Epithelial cell of umbilical artery (primary cell): ENCODE measurements around the gene OLFM2. TPM values are rescaled to one million over a fixed set of nuclear protein-coding genes. Genes with fewer than 3 reads are reported as not detected.

ENCODE experiments used
- total RNA-seq: library from RNA; depleted of rRNA; stranded (reverse); fragments of >200 nt; gene quantifications from 2 replicates; pipeline ENCODE4 v1.2.3, GENCODE V29; 2014

The OLFM2 gene
- total RNA-seq = 0.46 and 5.2 TPM in 2 replicates

GRCh38 chr19:9936326-9937000 is at the start of gene OLFM2:
TSS of gene OLFM2 (minus strand) at chr19:9936515. CDS start at chr19:9936366, 149 bp downstream.

GRCh38 chr19:9834726-9835506 is 101.4 kb downstream of the OLFM2 start, which contains the start of gene PIN1:
TSS of gene PIN1 (plus strand) at chr19:9835318. CDS start at chr19:9835345, 27 bp downstream.

GRCh38 chr19:9827289-9828238 is 108.8 kb downstream of the OLFM2 start, which contains the start of gene UBL5:
TSS of gene UBL5 (plus strand) at chr19:9827918. CDS start at chr19:9828338, 420 bp downstream.

GRCh38 chr19:9818734-9819595 is 117.3 kb downstream of the OLFM2 start, which contains the start of gene FBXL12:
TSS of gene FBXL12 (minus strand) at chr19:9819079. CDS start at chr19:9818813, 266 bp downstream.

Other genes with a start within 250 kb of the OLFM2 start
- 2.6 and 5.3 TPM in 2 replicates for gene ZNF846, start 167.8 kb downstream of the OLFM2 start, total RNA-seq
- 7.1 and 10.4 TPM in 2 replicates for gene FBXL12, start 117.4 kb downstream of the OLFM2 start, total RNA-seq
- gene UBL5, start 108.6 kb downstream of the OLFM2 start, total RNA-seq = 258 and 446 TPM in 2 replicates
- gene PIN1, start 101.2 kb downstream of the OLFM2 start, total RNA-seq = 114 and 128 TPM in 2 replicates
- gene COL5A3, start 74.0 kb upstream of the OLFM2 start, total RNA-seq = under 0.01 TPM in 2 replicates
- not detected in 2 replicates for gene RDH8, start 77.0 kb upstream of the OLFM2 start, total RNA-seq
- gene SHFL, start 149.8 kb upstream of the OLFM2 start, total RNA-seq = 15.9 and 45.0 TPM in 2 replicates
- gene ANGPTL6, start 166.2 kb upstream of the OLFM2 start, total RNA-seq = under 0.01 TPM in 1 of 2 replicates, not detected in the other
- 35.7 and 43.9 TPM in 2 replicates for gene PPAN, start 169.8 kb upstream of the OLFM2 start, total RNA-seq
- 2.0 and 2.9 TPM in 2 replicates for gene P2RY11, start 175.2 kb upstream of the OLFM2 start, total RNA-seq
- gene EIF3G, start 183.4 kb upstream of the OLFM2 start, total RNA-seq = 354 and 514 TPM in 2 replicates